Fibroblast of villous mesenchyme (primary cell): ENCODE measurements around the gene GPR107. TPM values are rescaled to one million over a fixed set of nuclear protein-coding genes. Genes with fewer than 3 reads are reported as not detected.

Experiments used
- DNase-seq: peaks from one replicate; pipeline ENCODE4 v3.0.0-alpha.2; 2010; ENCODE audit warnings: low read depth
- H3K4me3 ChIP-seq: 2 replicates; pipeline ENCODE4 v1.5.1; 2011; ENCODE audit warnings: low read depth, mild to moderate bottlenecking, low read length
- total RNA-seq: library from RNA; depleted of rRNA; stranded (reverse); fragments of >200 nt; gene quantifications from 2 replicates; pipeline ENCODE4 v1.2.3, GENCODE V29; 2012
- TF ChIP-seq, protein P1 (sequence below): IDR thresholded peaks from 2 replicates; pipeline ENCODE4 v1.5.1; 2012; ENCODE audit warnings: low read depth, mild to moderate bottlenecking, low read length; ENCODE audit not compliant: insufficient read depth

The GPR107 gene
- total RNA-seq, 1 donor, result 38.0 TPM

- TF ChIP-seq, protein P1, sequence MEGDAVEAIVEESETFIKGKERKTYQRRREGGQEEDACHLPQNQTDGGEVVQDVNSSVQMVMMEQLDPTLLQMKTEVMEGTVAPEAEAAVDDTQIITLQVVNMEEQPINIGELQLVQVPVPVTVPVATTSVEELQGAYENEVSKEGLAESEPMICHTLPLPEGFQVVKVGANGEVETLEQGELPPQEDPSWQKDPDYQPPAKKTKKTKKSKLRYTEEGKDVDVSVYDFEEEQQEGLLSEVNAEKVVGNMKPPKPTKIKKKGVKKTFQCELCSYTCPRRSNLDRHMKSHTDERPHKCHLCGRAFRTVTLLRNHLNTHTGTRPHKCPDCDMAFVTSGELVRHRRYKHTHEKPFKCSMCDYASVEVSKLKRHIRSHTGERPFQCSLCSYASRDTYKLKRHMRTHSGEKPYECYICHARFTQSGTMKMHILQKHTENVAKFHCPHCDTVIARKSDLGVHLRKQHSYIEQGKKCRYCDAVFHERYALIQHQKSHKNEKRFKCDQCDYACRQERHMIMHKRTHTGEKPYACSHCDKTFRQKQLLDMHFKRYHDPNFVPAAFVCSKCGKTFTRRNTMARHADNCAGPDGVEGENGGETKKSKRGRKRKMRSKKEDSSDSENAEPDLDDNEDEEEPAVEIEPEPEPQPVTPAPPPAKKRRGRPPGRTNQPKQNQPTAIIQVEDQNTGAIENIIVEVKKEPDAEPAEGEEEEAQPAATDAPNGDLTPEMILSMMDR, result no peak
- H3K4me3 ChIP-seq, result no peak overlapping the region
- no peak for DNase-seq
Measured at GRCh38 chr9:130132746-130133145, 79.0 kb downstream of the GPR107 start.

DNA sequence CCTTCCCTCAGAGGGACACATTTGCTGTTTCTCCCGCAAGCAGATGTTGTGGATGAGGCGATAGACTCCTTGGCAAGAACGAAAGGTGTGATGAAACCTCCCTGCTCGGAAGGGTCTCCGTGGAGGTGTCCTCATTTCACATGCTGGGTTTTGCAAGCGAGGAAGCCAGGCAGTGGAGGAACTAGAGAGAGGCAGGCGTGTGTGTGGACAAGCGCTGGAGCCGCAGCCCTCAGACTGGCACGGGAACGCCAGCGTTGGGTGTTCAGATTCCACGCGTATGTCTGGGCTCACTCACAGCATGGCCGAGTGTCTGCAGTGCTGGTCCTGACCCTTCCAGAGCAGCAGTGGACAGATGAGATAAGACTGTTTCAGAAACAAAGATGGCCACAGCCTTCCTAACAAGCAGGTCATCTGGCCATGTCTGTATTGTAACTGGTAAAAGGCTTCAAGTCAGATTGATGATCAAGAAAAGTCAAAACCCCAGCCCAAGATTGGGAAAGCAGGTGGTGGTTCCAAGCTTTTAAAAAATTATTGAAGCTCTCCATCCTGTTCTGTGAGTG, 83.5 kb downstream of the GPR107 start:
- no peak for DNase-seq
- H3K4me3 ChIP-seq, result no peak overlapping the region
- TF ChIP-seq, protein P1, result no peak

- TF ChIP-seq, protein P1, result no peak
- DNase-seq, result peak; percentile 12
- H3K4me3 ChIP-seq, result no peak overlapping the region
Measured at GRCh38 chr9:130137641-130138081, 84.0 kb downstream of the GPR107 start.

DNA sequence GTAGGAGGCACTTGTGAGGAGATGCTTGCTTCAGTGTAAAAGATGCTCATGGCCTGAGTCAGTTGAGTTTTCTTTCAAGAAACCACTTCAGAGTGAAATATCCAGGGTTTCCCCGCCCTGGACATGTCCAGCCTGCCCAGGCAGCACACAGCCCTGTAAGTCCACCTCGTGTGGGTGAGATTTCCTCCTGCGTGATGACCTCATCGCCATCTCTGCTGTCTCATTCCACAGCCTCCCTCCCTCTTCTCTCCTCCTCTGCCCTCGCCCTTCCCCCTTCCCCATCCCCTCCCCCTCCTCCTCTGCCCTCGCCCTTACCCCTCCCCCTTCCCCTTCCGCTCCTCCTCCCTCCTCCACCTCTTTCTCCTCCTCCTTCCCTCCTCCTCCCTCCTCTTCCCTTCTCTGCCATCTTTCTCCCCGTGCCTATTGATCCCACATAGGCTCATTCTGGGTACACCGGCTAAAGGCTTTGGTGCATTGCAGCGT, 84.5 kb downstream of the GPR107 start:
- no peak overlapping the region for H3K4me3 ChIP-seq

GRCh38 chr9:130138791-130139190, 85.1 kb downstream of the GPR107 start:
- TF ChIP-seq, protein P1, result no peak
- no peak overlapping the region for H3K4me3 ChIP-seq
- DNase-seq, result peak; percentile 93

More for the DNA sequence above, 84.5 kb downstream of the GPR107 start:
- TF ChIP-seq, protein P1, result no peak
- DNase-seq, result peak; percentile 92

GRCh38 chr9:130139251-130139650, 85.5 kb downstream of the GPR107 start:
- no peak overlapping the region for H3K4me3 ChIP-seq
- no peak for DNase-seq
- TF ChIP-seq, protein P1, result no peak

GRCh38 chr9:130140706-130141105, 87.0 kb downstream of the GPR107 start:
- DNase-seq, result no peak
- TF ChIP-seq, protein P1, result no peak
- H3K4me3 ChIP-seq, result no peak overlapping the region
